ENCODE results near the gene CATSPERZ.
"Not testable (repeated sequence)": the region's sequence is repeated elsewhere in the genome, so short reads cannot be mapped to it uniquely, and the experiment has no call there.

The CATSPERZ gene

DNA sequence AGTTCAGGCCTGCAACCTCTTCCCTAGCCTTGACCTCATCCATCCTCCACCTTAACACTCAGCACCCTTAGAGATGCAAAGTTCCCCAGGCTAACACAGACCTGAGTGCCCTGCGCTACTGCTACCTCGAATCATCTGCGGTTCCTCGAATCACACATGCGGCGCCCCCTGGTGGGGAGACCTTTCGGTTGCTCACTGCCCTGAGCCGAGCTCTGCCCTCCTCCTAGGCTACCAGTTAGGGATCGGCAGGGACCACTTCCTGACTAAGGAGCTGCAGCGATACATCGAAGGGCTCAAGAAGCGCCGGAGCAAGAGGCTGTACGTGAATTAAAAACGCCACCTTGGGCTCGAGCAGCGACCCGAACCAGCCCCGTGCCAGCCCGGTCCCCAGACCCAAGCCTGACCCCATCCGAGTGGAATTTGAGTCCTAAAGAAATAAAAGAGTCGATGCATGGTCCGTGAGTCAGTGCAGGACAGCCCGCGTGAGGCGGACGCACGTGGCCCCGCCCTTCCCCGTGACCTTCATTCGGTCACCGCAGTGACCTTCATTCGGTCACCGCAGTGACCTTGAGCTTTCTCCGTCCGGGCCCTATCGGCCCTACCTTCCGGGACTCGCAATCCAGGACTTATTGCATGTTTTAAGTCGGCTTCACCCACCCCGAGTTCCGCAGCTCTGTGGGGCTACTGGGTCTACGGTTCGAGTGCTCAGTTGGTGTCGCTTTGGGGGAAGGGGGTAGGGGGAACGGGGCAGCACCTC lies 4.3 kb downstream of the CATSPERZ start:
- peak; percentile 98 to 99 for DNase-seq

- peak; percentile 100 for DNase-seq
These were observed 5.0 kb downstream of the CATSPERZ start, which contains the start of gene ESRRA for GRCh38 chr11:64305075-64305690. Gene ESRRA, plus strand, starts transcription at chr11:64305524. Its CDS starts 1,656 bp downstream, at chr11:64307180.

DNA sequence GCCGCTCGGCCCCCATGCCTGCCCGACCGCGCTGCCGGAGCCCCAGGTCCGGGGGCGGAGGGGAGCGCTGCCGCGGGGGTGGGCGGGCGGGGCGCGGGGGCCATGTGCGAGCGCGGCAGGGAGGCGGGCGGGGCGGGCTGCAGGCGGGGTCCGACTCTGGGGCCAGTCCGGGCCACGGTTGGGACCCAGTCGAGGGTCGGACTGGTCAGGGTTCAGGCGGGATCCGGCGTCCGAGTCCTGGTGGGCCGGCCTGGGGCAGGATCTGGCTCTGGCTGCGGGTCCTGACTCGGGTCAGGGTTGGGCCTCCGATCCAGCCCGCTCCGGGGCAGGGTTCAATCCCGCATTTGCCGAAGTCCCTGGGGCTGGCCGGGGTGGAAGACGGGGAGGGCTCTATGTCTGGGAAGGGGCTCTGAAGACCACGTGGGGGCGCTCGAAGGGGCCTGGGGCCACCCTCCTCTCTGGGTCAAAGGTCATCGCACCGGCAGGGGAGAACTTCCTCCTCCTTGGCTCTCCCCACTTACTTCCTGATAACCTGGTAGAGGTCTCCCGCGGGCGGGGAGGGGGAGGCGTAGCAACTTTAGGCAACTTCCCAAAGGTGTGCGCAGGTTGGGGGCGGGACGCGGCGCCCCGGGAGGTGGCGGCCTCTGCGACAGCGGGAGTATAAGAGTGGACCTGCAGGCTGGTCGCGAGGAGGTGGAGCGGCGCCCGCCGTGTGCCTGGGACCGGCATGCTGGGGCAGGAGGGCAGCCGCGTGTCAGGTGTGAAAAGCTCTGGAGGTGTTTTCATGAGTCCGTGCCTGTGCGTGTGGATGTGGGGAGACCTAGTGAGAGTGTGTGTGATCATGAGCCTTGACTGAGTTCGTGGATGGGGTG lies 5.8 kb downstream of the CATSPERZ start:
- peak; percentile 77 to 84 for DNase-seq

- no peak for DNase-seq
These were observed 6.4 kb downstream of the CATSPERZ start for GRCh38 chr11:64306563-64306875.

DNA sequence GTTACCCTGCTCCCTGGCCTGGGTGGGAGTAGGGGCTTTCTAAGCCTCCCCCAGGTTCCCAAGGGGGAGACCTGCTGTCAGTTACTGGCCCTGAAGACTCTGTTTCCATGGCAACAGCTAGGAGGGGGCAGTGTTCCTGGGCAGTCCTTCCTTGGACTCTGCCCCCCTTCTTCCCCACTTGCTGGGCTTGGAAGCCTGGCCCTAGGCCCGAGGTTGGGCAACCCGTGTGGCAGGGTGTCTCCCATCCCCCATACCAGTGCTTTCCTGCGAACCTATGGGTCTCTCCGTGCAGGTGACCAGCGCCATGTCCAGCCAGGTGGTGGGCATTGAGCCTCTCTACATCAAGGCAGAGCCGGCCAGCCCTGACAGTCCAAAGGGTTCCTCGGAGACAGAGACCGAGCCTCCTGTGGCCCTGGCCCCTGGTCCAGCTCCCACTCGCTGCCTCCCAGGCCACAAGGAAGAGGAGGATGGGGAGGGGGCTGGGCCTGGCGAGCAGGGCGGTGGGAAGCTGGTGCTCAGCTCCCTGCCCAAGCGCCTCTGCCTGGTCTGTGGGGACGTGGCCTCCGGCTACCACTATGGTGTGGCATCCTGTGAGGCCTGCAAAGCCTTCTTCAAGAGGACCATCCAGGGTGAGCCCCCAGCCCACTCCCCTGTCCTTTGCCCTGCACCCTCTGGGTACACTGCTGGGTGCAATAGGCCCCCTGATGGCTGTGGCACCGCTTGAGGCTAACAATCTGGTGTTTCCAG lies 6.9 kb downstream of the CATSPERZ start:
- DNase-seq, result no peak

DNA sequence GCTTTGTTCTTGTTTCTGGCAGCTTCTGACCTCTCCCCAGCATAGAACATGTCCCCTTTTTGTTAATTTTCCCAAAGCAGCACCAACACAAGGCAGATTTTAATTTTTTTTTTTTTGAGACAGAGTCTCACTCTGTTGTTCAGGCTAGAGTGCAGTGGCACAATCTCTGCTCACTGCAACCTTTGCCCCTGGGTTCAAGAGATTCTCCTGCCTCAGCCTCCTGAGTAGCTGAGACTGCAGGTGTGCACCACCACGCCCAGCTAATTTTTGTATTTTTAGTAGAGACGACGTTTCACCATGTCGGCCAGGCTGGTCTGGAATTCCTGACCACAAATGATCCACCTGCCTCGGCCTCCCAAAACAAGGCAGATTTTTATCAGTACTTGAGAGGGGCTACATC lies 7.6 kb downstream of the CATSPERZ start:
- DNase-seq, result not testable (repeated sequence)

- no peak for DNase-seq
These were observed 12.8 kb downstream of the CATSPERZ start for GRCh38 chr11:64312947-64313346.

DNA sequence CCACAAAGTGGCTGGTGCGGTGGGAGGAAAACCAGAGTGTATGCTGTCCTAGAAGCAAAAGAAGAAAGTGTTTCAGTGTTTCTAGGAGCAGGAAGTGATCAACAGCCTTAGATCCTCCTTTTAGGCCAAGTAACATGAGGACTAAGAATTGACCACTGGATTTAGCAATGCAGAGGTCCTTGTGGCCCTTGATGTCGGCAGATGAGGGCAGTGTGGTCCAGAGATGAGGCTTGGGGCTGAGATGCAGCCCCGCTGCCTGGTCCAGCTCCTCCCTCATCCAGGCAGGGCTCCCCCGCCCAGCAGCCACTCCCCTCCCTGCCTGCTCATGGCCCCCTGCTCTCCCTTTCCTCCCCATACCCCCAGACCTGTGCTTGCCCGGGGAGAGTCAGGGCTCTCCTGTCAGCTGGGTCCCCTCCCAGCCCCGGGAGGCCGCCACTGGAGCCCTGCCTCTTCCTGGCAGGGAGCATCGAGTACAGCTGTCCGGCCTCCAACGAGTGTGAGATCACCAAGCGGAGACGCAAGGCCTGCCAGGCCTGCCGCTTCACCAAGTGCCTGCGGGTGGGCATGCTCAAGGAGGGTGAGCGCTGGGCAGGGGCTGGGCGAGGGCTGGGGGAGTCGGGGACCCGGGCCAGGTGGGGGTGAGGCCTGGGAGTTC lies 13.5 kb downstream of the CATSPERZ start:
- no peak for DNase-seq

DNA sequence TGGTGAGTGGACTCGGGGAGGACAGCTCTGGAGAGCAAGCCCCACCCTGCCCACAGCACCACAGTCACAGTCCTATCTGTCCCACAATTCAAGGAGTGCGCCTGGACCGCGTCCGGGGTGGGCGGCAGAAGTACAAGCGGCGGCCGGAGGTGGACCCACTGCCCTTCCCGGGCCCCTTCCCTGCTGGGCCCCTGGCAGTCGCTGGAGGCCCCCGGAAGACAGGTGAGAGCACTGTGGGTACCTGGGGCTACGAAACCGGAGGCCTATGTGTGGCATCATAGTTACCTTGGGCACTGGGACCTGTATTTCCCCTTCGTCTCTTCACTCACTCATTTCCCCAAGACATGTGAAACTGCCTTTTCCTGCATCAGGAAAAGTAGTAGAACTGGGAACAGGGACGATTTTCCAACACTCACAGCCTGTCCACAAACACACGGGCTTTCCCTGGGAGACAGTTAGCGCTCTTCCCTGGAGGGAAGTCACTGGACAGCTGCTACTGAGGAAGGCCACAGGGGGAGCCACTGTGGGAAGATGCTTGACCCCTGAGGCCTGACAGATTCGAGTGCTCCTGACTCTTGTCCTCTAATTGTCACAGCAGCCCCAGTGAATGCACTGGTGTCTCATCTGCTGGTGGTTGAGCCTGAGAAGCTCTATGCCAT lies 14.1 kb downstream of the CATSPERZ start:
- DNase-seq, result no peak

DNA sequence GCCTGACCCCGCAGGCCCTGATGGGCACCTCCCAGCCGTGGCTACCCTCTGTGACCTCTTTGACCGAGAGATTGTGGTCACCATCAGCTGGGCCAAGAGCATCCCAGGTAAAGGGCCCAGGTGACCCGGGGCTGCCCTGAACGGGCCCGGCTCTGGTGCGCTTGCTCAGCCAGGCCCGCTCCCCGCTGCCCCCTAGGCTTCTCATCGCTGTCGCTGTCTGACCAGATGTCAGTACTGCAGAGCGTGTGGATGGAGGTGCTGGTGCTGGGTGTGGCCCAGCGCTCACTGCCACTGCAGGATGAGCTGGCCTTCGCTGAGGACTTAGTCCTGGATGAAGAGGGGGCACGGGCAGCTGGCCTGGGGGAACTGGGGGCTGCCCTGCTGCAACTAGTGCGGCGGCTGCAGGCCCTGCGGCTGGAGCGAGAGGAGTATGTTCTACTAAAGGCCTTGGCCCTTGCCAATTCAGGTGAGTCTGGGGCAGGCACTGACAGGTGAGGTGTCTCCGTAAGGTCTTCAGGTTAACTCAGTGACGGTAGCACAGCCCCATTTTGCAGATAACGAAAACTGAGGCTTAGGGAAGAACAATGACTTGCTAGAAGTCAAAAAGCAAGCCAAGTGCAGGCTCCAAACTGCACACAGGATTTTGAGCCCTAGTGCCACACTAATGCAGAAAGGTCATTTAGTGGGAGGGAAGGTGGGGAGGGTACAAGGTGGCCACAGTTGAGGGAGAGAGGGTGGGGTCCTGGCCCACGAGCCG lies 14.8 kb downstream of the CATSPERZ start:
- no peak for DNase-seq

DNA sequence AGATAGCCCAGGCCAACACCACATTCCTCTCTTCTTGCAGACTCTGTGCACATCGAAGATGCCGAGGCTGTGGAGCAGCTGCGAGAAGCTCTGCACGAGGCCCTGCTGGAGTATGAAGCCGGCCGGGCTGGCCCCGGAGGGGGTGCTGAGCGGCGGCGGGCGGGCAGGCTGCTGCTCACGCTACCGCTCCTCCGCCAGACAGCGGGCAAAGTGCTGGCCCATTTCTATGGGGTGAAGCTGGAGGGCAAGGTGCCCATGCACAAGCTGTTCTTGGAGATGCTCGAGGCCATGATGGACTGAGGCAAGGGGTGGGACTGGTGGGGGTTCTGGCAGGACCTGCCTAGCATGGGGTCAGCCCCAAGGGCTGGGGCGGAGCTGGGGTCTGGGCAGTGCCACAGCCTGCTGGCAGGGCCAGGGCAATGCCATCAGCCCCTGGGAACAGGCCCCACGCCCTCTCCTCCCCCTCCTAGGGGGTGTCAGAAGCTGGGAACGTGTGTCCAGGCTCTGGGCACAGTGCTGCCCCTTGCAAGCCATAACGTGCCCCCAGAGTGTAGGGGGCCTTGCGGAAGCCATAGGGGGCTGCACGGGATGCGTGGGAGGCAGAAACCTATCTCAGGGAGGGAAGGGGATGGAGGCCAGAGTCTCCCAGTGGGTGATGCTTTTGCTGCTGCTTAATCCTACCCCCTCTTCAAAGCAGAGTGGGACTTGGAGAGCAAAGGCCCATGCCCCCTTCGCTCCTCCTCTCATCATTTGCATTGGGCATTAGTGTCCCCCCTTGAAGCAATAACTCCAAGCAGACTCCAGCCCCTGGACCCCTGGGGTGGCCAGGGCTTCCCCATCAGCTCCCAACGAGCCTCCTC lies 15.7 kb downstream of the CATSPERZ start:
- not testable (repeated sequence) for DNase-seq

- peak; percentile 40 to 41 for DNase-seq
These were observed 16.6 kb downstream of the CATSPERZ start for GRCh38 chr11:64316672-64317324.

GRCh38 chr11:64317325-64317960 lies 17.3 kb downstream of the CATSPERZ start, which contains the start of gene TRMT112:
Gene TRMT112, minus strand, starts transcription at chr11:64317559. Its CDS starts 33 bp downstream, at chr11:64317526.
- DNase-seq, result peak; percentile 96 to 97

DNA sequence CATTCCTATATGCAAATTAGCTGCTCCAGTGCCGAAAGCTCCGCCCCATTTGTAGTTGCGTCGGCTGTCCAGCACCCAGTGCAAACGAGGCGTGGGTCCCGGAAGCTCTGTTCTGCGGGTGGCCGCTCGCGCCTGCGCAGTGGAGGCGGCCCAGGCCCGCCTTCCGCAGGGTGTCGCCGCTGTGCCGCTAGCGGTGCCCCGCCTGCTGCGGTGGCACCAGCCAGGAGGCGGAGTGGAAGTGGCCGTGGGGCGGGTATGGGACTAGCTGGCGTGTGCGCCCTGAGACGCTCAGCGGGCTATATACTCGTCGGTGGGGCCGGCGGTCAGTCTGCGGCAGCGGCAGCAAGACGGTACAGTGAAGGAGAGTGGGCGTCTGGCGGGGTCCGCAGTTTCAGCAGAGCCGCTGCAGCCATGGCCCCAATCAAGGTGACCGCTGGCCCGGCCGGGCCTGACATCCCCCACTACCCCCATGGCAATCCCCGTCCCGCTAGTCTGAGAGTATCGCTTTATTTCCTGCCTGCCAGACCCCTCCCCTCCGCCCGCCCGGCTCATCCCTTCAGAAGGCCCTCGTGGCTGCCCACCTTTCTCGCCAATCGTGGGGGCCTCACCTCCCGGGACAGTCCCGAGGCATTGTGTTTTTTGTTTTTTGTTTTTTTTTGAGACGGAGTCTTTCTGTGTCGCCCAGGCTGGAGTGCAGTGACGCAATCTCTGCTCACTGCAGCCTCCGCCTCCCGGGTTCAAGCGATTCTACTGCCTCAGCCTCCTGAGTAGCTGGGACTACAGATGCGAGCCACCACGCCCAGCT lies 18.0 kb downstream of the CATSPERZ start, which contains the start of gene PRDX5:
TSS of gene PRDX5 (plus strand) at position 161 of the 805 bp plus-strand sequence. CDS start at position 256, 95 bp downstream.
- peak; percentile 92 to 95 for DNase-seq

- no peak for DNase-seq
These were observed 18.9 kb downstream of the CATSPERZ start for GRCh38 chr11:64318766-64319761.

DNA sequence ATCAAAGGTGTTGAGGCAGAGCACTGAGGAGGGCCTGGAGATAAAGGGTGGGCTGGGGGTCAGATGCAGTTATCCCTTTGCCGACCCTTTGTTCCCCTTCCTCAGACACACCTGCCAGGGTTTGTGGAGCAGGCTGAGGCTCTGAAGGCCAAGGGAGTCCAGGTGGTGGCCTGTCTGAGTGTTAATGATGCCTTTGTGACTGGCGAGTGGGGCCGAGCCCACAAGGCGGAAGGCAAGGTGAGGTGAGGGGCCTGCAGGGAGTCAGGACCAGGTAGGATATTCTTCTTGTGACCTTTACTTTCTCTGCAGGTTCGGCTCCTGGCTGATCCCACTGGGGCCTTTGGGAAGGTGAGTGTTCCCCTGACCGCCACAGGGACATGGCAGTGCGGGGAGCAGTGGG lies 20.4 kb downstream of the CATSPERZ start:
- no peak for DNase-seq
